ENCODE results near the gene GPC5. TPM values are rescaled to one million over a fixed set of nuclear protein-coding genes. Genes with fewer than 3 reads are reported as not detected.

GPC5 gene
- total and polyA plus RNA-seq, 4 donors, result 0.51 to 22.4 (median 2.0) TPM

DNA sequence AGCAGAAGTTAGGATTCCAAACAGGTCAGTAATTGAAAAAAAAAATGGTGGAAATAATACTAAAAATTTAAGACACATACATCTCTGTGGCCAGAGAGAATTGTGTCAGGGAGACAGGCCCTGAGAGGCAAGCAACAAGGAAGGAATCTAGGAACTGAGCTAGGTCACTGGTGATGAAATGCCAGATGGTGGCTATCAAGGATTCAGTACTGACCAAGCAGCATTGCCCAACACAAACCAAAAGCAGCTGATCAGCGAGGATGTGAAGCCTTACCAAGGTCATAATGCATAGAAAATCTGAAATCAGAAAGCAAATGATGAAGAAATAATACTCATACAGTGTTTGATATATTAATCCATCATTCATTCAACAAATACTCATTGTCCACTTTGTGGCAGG is 905.0 kb downstream of the GPC5 start:
- Histone ChIP-seq H3K27me3 (ENCODE audit: control insufficient read depth in 4 of 4, insufficient read depth in 4 of 4, low read length in 3 of 4) (no peaks in the 10 kb centered on the region), H3K4me1 (ENCODE audit: control insufficient read depth in 4 of 4, insufficient read depth in 4 of 4, low read length in 3 of 4) (no peaks in the 10 kb centered on the region), H3K9ac (ENCODE audit: low read depth in 1 of 2, low read length in 2 of 2) (no peak overlapping the region), H3K9me3 (ENCODE audit: control insufficient read depth in 4 of 4, low read length in 3 of 4) (no peaks in the 10 kb centered on the region), H3K27ac (ENCODE audit: low read depth in 1 of 2, low read length in 2 of 2) (no peak overlapping the region), H3K36me3 (ENCODE audit: control insufficient read depth in 4 of 4, insufficient read depth in 3 of 4, low read depth in 1 of 4, low read length in 3 of 4) (no peaks in the 10 kb centered on the region), H3K4me3 (ENCODE audit: low read depth in 1 of 3, low read length in 3 of 3) (no peak overlapping the region)
- DNase-seq (ENCODE audit: low spot score), result no peak
- WGBS, result 78% methylated on average over 1 of the region's 1 CpG
- TF ChIP-seq HNF4G (IDR thresholded peaks at IDR 0.05) (no peak), RXRA (IDR thresholded peaks at IDR 0.05) (no peak), EGR1 (IDR thresholded peaks at IDR 0.05; ENCODE audit: low read depth in 2 of 2) (no peak), SP1 (IDR thresholded peaks at IDR 0.05) (no peak), HNF4A (conservative IDR thresholded peaks at IDR 0.05) (no peak), GABPA (IDR thresholded peaks at IDR 0.05 in 1 of 2, conservative IDR thresholded peaks at IDR 0.05 in 1 of 2) (no peak), JUND (IDR thresholded peaks at IDR 0.05) (no peak), NR2F2 (IDR thresholded peaks at IDR 0.05) (no peak), FOXA1 (IDR thresholded peaks at IDR 0.05) (no peak), TAF1 (conservative IDR thresholded peaks at IDR 0.05) (no peak), RAD21 (IDR thresholded peaks at IDR 0.05) (no peak), FOXA2 (IDR thresholded peaks at IDR 0.05) (no peak), YY1 (IDR thresholded peaks at IDR 0.05) (no peak)
- TF ChIP-seq, protein P1, sequence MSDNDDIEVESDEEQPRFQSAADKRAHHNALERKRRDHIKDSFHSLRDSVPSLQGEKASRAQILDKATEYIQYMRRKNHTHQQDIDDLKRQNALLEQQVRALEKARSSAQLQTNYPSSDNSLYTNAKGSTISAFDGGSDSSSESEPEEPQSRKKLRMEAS (IDR thresholded peaks at IDR 0.05), result no peak
- TF ChIP-seq, protein P2, sequence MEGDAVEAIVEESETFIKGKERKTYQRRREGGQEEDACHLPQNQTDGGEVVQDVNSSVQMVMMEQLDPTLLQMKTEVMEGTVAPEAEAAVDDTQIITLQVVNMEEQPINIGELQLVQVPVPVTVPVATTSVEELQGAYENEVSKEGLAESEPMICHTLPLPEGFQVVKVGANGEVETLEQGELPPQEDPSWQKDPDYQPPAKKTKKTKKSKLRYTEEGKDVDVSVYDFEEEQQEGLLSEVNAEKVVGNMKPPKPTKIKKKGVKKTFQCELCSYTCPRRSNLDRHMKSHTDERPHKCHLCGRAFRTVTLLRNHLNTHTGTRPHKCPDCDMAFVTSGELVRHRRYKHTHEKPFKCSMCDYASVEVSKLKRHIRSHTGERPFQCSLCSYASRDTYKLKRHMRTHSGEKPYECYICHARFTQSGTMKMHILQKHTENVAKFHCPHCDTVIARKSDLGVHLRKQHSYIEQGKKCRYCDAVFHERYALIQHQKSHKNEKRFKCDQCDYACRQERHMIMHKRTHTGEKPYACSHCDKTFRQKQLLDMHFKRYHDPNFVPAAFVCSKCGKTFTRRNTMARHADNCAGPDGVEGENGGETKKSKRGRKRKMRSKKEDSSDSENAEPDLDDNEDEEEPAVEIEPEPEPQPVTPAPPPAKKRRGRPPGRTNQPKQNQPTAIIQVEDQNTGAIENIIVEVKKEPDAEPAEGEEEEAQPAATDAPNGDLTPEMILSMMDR (IDR thresholded peaks at IDR 0.05; ENCODE audit: low read depth, low read length, missing input control), result no peak
- TF ChIP-seq, protein P3, sequence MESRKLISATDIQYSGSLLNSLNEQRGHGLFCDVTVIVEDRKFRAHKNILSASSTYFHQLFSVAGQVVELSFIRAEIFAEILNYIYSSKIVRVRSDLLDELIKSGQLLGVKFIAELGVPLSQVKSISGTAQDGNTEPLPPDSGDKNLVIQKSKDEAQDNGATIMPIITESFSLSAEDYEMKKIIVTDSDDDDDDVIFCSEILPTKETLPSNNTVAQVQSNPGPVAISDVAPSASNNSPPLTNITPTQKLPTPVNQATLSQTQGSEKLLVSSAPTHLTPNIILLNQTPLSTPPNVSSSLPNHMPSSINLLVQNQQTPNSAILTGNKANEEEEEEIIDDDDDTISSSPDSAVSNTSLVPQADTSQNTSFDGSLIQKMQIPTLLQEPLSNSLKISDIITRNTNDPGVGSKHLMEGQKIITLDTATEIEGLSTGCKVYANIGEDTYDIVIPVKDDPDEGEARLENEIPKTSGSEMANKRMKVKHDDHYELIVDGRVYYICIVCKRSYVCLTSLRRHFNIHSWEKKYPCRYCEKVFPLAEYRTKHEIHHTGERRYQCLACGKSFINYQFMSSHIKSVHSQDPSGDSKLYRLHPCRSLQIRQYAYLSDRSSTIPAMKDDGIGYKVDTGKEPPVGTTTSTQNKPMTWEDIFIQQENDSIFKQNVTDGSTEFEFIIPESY (IDR thresholded peaks at IDR 0.05), result no peak
- TF ChIP-seq, protein P4, sequence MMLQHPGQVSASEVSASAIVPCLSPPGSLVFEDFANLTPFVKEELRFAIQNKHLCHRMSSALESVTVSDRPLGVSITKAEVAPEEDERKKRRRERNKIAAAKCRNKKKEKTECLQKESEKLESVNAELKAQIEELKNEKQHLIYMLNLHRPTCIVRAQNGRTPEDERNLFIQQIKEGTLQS (IDR thresholded peaks at IDR 0.05), result no peak
- TF ChIP-seq, protein P5, sequence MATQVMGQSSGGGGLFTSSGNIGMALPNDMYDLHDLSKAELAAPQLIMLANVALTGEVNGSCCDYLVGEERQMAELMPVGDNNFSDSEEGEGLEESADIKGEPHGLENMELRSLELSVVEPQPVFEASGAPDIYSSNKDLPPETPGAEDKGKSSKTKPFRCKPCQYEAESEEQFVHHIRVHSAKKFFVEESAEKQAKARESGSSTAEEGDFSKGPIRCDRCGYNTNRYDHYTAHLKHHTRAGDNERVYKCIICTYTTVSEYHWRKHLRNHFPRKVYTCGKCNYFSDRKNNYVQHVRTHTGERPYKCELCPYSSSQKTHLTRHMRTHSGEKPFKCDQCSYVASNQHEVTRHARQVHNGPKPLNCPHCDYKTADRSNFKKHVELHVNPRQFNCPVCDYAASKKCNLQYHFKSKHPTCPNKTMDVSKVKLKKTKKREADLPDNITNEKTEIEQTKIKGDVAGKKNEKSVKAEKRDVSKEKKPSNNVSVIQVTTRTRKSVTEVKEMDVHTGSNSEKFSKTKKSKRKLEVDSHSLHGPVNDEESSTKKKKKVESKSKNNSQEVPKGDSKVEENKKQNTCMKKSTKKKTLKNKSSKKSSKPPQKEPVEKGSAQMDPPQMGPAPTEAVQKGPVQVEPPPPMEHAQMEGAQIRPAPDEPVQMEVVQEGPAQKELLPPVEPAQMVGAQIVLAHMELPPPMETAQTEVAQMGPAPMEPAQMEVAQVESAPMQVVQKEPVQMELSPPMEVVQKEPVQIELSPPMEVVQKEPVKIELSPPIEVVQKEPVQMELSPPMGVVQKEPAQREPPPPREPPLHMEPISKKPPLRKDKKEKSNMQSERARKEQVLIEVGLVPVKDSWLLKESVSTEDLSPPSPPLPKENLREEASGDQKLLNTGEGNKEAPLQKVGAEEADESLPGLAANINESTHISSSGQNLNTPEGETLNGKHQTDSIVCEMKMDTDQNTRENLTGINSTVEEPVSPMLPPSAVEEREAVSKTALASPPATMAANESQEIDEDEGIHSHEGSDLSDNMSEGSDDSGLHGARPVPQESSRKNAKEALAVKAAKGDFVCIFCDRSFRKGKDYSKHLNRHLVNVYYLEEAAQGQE (IDR thresholded peaks at IDR 0.05), result no peak
